ENCODE data around the gene MACROD1. TPM values are rescaled to one million over a fixed set of nuclear protein-coding genes. Genes with fewer than 3 reads are reported as not detected.

Gene MACROD1
- total RNA-seq, 1 experiment from 2014 or later, result 40.8 TPM

DNA sequence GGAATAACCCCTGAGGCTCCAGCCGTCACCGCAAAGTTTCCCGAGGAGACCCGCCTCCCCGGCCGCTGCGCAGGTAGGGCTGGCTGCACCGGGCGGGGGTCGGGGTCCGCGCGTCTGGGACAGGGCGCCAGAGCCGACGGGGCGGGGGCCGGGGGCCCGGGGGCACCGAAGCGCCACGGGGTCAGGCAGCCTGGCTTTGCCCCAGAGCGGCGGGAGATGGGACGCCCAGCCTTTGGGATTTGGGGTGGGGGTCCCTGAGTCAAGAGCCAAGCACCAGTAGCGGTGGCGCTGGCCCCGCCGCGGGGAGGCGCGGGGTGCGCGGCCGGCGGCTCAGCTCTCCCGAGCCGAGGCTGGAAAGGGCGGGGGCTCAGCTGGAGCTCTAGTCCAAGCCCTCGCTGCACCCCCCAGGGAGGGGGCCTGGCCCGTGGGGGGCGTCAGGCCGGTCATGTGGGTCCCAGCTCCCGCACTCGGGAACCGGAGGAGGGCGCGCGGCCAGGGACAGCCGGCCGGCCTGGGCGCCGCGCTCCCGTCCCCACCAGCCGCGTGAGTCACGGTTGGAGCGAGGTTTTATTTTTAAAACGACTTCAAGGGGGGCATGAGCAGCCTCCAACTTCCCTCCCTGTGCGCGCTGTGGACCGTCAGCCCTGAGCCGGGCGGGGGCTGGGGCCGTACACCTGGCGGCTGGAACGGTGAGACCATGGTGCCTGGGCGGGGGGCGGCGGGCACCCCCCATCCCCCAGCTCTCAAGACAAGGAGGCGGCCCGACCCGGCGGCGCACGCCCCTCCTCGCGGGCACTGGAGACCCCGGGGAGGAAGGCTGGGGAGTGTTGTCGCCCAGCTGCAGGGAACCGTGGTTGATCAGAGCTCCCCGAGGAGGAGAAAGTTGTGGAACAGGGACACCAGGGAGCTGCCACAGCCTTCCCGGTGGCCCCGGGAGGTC is 129.6 kb downstream of the MACROD1 start:
- DNase-seq (ENCODE audit: low read depth), result peak; percentile 34

DNA sequence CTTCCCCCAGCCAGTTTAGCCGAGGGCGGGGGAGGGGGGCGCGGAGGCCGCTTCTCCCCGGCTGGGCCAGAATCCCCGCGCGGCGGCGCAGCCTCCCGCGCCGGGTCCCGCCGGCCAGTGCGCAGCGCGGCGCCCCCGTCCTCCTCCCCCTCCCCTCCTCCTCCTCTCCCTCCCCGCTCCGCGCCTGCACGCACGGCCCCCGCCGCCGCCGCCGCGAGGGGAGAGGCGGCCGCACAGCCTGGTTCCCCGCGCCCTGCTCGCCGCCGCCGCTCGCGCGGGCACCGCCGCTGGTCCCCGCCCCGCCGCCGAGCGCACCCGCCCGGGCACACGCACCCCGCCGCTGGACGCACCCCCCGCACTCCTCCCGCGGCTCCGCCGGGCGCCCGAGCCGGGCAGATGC is 130.3 kb downstream of the MACROD1 start, which contains the start of gene FLRT1:
FLRT1 (plus strand) TSS at position 356 of the 400 bp plus-strand sequence. CDS start 80,337 bp downstream, outside the sequence.
- no peak for DNase-seq (ENCODE audit: low read depth)

DNA sequence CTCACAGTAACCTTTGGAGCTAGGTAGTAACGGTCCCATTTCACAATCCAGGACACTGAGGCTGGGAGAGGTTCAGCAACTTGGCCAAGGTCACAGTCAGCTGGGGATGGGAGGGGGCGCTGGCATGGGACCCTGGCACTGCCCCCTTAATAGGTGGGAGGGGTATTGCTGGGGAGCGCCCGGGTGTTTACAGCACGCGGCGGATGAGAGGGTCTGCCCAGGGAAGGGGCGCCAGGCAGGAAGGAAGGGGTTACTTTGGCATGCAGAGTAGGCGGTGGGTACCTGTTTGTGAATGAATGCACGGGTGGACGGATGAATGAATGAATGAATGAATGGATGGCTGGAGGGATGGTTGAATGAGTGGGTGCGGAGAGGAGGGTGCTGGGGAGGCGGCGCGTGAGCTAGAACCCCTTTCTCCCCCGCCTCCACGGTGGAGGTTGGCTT is 130.8 kb downstream of the MACROD1 start:
- no peak for DNase-seq (ENCODE audit: low read depth)

DNA sequence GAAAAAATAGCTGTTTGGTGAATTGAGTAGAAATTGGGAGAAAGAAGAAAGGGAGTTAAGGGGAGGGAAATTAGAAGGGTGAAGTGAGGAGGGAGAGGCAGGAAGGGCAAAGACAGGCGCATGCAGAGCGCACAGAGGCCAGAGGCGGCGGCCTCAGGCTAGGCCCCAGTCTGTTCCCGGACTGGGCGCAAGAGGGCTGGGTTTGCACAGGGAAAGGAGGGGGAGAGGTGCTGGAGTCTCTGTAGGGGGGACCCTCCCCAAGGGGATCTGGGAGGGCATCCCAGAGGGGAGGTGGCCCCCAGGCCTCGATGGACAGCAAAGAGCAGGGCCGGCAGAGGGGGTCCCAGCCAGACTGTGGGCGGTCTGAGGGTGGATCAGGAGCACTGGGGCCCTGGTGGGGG is 131.5 kb downstream of the MACROD1 start:
- DNase-seq (ENCODE audit: low read depth), result no peak

DNA sequence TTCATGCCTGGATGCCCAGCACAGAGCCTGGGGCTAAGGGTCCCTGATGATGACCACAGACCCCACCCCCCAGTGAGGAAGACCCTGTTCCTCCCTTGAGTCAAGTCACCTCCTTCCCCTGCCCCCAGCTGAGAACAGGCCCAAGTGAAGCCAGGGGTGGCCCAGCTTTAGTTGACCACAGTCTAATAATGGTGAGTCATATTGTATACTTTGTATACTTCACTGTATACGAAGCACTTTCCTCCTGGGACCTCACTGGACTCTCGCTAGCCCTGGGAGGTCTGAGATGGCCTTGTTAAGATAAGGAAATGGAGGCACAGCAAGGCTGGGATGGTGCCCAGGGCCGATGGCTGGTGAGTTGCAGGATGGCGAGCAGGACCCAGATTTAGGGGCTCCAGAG is 133.9 kb downstream of the MACROD1 start:
- DNase-seq (ENCODE audit: low read depth), result no peak

DNA sequence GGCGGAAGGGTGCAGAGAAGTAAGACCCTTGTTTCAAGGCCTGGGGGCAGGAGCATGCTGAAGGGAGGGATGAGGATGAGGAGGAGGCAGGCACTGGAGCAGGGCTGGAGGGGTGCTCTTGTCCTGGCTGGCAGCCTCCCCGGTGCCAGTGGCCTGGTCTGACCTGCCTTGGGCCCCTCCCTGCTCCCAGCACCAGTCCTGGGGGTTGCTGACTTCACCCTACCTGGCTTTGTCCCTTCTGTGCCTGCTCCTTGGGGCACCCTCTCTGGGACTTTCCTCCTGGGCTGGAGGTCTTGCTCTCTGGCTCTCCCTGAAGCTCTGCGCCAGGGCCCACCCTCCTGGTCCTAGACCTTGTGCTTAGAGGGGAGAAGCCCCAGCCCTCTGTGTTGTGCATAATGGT is 134.9 kb downstream of the MACROD1 start:
- DNase-seq (ENCODE audit: low read depth), result no peak

DNA sequence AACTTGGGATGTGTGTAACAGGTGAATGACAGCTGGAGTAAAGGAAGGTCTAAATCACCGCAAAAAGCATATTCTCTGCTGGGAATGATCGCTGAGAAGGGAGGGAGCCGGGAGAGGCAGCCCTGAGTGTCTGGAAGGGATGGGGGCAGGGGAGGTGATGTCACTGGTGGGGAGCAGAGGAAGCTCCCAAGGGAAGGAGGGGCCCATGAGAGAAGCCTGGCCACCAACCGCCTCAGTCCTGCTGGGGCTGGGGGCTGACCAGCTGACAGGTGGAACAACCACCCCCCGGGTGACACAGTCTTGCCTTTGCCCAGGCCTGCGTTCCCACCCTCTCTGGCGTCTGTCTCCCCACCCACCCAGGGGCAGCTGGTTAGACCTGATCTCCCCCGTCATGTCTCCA is 136.1 kb downstream of the MACROD1 start:
- no peak for DNase-seq (ENCODE audit: low read depth)

DNA sequence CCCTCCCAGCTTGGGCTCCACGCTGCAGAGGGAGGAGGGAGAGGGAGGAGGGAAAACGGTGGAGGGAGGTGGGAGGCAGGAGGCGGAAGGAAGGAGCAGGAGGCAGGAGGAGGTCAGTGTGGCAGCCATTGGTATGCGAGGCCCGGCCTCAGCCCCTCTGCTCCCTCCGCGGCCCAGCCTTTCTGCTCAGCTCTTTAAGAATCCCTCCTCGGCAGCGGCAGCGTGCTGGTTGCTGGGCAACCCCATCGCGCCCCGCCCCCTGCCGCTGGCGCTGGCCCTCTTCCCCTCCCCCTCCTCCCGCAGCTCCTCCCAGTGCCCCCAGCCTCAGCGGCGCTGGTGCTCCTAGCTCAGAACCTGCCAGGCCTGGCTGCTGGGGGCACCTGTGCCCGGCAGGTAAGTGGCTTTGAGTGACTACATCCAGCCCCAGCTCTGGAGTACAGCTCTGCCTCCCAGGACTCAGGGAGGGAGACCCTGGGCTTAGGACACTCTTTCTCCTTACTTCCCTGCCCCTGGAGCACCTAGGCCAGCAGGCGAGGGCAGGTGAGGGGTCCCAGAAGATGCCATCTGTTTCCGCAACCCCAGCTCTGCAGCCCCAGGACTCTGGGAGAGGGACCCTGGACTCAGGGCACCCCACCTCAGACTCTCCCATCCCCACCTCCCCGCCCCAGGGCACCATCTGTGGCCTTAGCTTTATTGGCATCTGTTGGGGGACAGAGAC is 137.4 kb downstream of the MACROD1 start:
- DNase-seq (ENCODE audit: low read depth), result no peak

DNA sequence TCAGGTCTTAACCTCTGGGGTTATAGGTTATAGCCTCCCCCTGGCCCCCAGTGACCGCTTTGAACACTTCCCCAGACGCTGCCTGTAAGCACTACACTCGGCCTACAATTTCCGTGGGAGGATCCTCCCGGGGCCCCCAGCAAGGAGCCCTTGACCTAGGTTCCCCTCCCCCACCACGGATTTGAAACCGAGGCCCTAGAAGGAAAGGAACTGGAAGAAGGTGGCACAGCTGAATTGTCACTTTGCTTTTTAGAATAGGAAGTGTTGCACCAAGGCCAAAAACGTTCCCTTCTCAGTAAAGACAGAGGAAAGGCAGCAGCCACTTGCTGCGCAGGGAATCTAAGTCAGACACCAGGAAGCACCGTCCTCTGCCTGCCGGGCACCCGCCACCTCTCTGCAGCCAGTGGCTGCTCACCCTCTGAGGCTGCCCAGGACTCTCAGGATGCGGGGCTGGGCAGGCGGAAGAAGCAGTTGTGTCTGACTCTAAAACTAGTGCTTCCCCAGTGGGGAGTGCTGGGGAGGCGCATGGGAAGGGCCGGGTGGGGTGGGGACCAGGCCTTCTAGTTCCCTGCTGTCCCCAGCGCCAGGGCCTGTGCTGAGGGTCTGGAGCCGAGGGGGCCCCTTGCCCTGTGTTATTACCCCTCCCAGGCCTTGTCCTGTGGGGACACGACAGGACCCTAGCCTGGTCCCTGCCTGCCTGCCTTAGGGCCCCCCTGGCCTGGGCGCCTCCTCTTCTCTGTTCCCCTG is 138.1 kb downstream of the MACROD1 start:
- DNase-seq (ENCODE audit: low read depth), result no peak

DNA sequence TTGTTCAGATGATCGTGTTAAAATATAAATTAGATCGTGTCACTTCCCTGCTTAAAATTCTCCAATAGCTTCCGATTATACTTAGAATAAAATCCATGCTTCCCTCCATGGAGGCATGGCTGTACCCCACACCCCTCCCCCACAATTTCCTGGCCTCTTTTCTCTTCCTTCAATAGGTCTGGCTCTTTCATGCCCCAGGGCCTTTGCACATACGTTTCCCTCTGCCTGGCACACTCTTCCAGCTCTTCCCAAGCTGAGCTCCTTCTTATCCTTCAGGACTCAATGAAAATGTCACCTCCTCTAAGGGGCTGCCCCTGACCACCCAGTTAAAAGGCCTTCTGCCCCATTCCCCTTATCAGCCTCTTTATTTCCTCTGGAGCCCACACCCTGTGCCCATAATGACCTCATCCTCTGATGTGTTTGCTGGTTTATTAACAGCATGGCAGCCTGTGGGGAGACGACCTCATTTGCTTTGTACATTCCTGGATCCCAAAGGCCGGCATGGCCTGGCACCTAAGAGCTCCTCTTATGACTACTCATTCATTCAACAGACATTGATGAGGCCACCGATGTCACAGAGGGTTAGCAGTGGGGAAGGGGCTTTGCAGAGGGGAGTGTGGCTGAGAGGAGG is 139.2 kb downstream of the MACROD1 start:
- DNase-seq (ENCODE audit: low read depth), result no peak

DNA sequence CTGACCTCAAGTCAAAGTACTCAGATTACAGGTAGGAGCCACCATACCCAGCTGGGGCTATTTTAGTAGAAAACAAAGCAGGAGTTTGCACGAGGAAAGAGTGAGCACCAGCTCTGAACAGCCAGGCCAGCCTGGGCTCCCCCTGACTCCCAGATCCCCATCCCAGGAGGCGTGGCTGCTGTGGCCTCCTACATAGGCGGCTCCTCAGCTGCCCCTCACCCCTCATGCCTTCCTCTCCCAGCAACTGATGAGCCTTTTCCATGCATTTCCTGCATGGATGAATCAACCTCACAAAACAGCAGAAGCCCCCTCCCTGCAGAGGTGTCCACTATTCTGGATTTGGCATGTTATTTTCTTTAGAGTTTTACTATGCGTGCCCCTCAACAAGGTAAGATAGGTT is 140.7 kb downstream of the MACROD1 start:
- DNase-seq (ENCODE audit: low read depth), result no peak

DNA sequence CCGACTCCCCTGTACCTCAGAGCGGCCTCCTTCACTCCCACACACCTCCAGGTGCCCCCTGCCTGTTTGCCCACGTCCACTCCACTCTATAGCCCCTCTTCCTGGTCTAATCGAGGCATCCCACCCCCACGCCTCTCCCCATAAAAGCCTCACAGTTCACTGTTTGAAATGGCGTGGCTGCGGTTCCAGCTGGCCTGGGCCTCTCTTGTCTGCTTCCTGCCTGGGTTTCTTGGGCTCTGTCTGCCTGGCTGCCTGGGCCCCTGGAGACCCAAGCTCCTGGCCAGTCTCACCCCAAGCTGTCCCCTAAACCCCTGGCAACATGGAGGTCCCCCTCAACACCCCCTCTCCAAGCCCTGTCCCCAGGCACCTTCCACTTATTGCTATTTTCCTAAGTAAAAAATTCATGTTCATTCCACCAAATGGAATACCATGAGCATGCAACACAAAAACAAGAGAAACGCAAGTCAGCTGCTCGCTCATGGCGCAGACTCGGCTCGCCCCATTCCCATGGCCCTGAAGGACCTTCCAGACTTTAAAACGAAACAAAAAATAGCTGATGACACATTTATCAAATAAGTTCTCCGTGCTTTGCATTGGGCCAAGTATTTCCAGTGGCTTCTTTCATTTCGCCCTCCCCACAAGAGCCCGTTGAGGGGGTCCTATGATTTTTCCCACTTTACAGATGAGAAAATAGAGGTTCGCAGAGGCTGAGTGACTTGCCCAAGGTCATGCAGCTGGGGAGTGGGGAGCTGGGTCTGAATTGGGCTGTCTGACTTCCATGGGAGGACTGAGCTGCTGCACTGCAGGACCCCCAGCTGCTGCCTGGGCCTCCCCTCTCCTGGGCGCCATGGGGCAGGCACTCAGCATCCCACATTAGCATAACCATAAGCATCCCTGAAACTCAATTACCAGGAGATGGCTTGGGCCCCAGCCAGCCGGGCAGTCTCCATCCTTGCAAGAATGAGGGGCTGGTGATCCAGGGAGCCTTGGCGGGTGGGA is 141.9 kb downstream of the MACROD1 start:
- DNase-seq (ENCODE audit: low read depth), result no peak

DNA sequence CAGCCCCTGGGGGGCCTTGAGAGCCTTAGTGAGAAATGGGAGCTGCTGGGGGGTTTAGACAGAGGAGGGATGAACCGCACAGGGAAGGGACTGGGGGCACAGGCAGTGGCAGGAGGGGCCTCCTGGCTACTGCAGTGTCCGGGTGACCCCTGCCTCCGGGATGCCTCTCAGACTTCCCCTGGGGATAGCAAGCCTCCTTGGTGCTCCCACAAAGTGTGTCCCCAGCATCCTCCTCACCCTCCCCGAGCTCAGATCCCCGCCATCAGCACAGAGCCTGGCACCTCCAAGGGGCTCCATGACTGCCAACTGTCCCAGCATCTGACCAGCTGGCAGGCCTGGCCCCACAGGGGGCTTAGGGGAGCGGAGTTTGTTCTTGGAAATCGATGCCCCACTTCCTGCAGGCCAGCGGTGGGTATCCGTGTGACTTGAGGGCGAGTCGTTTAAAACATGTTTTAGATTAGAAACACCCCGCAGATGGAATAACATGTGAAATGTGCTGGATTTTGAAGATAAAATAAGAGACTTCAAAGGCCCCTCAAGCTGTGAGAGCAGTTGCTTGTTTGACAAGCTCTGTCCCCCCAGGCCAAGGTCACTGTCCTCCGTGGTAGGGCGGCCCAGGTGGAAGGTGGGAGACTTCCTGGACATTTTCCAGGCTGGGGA is 143.7 kb downstream of the MACROD1 start:
- no peak for DNase-seq (ENCODE audit: low read depth)

DNA sequence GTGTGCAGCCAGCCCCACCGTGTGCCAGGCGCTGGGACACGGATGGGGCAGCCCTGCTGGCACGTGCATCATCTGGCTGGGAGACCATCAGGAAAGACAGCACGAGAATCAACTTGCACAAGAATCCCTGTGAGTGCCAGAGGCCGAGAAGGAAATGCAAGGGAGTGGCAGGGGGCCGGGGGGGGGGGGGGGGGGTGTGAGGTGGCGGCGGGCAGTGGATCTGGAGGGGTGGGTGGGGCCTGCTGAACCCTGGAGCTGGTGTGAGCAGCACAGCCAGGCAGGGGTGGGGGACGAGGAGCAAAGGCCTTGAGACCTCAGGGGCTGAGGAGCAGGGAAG is 144.2 kb downstream of the MACROD1 start:
- no peak for DNase-seq (ENCODE audit: low read depth)

DNA sequence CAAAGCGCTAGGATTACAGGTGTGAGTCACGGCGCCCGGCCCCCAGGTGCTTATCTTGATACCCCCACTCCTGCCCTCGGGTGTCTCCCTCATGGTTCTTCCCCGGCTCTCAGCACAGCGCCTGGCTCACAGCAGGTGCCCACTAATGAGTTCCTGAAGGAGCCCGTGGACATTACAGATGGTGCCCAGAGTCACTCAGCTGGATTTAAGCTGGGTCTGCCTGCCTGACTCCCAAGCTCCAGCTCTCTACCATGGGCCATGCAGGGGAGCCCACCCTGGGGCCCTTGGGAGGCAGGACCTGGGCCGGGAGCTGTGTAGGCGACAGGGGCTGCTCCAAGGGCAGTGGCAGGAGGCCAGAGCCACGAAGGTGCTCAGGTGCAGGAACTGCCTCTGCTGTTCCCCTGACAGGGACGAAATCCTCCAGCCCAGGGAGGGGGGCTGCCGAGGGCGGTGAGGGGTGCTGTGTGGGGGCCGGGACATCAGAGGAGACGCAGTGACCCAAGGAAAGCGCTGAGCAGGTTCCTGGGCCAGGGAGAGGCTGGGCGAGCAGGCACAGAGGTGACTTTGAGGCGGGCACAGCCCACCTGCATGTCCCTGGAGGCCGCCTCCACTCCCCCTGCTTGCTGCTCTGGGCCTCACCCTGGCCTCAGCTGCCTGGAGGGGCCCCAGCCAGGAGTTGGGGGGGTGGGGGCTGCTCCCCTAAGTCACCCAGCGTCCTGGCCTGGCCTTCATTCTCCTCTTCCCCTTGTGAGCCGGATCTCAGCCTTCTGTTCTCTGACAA is 144.7 kb downstream of the MACROD1 start:
- DNase-seq (ENCODE audit: low read depth), result no peak

DNA sequence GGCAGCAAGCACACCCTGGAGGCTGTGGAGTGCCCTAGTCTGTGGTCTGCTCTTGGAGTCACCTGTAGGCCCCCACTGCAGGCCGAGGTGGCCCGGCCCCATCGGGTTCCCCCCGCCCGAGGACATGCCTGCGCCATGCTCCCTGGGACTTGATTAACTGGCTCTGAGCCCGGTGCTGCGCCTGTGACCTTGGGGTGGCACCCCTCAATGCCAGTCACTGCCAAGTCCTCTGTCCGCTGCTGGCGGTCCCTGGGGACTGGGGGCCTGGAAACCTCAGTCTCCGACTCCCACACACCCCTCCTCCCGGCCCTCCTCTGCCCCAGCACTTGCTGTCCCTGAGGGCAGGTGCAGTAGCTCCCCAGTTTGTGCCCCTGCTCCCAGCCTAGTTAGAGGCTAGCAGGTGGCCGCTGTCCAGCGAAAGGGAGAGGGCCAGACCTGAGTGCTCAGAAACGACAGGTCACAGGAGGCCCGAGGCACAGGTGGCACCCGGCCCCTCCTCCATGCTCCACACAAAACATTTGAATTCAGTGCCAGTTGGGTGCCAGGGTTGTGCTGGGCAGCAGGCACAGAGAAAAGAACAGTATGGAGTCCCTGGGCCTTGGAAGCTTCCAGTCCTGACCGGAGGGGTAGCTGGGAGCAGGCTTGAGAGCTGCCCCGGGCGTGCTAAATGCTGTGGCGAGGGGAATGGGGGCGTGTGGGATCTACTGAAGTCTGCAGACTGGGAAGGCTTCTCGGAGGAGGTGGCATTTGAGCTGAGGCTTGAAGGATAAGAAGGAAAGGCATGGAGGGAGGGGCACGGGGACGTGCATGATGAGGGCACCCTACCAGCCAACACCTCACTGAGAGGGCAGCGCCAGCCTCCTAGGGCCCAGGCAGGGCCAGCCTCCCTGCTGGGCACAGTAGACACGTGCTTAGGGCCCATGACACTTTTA is 146.5 kb downstream of the MACROD1 start:
- no peak for DNase-seq (ENCODE audit: low read depth)

DNA sequence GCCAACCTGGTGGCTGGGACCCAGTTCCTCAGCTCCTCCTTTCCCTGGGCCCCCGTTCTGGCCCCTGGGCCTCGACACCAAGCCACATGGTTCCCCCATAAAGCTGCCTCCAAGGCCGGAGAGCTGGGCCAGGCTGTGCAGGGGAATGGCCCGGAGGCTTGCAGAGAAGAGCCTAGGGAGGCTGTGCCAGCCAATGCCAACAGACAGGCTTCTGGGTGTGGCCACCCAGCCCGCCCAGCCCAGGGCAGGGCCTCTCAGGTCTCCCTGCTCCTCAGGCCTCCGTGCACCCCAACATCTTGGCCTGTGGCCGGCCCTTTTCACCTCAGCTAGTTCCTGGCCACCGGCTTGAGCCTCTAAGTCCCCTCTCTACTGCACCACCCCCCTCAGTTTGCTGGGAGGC is 147.6 kb downstream of the MACROD1 start:
- no peak for DNase-seq (ENCODE audit: low read depth)

DNA sequence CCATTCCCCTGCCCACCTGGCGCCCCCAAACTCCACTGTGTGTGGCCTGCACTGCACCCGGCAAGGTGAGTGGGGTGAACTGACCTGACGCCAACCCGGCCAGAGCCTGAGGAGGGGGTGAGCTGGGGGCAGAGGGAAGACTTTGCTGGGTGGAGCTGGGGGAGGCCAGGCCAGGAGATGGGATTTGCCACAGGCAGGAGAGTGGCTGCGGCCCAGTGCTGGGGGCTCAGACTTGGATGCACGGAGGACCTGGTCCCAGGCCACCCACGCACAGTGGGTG is 148.0 kb downstream of the MACROD1 start:
- DNase-seq (ENCODE audit: low read depth), result no peak
